ENCODE measurements around the gene ASNSD1. TPM values are rescaled to one million over a fixed set of nuclear protein-coding genes. Genes with fewer than 3 reads are reported as not detected.
"Not testable (repeated sequence)": the region's sequence is repeated elsewhere in the genome, so short reads cannot be mapped to it uniquely, and the experiment has no call there.

ASNSD1 gene
- total and polyA plus RNA-seq, 9 donors = 38.5 to 61.9 (median 44.0) TPM

- intact Hi-C loops (cut with DNase I) = loop anchor here in 1 of 4 donors (5.0 kb wide), 1 partner anchor 33 kb away; no protein-coding TSS in a partner anchor
- WGBS, 3 donors = 78 to 93% (median 92%) methylated on average over 5 of the region's 5 CpGs
- H3K9me3 ChIP-seq = no peaks in the 10 kb centered on the region
- TF ChIP-seq, protein P1, sequence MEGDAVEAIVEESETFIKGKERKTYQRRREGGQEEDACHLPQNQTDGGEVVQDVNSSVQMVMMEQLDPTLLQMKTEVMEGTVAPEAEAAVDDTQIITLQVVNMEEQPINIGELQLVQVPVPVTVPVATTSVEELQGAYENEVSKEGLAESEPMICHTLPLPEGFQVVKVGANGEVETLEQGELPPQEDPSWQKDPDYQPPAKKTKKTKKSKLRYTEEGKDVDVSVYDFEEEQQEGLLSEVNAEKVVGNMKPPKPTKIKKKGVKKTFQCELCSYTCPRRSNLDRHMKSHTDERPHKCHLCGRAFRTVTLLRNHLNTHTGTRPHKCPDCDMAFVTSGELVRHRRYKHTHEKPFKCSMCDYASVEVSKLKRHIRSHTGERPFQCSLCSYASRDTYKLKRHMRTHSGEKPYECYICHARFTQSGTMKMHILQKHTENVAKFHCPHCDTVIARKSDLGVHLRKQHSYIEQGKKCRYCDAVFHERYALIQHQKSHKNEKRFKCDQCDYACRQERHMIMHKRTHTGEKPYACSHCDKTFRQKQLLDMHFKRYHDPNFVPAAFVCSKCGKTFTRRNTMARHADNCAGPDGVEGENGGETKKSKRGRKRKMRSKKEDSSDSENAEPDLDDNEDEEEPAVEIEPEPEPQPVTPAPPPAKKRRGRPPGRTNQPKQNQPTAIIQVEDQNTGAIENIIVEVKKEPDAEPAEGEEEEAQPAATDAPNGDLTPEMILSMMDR (IDR thresholded peaks at IDR 0.05) = no peak
- TF ChIP-seq POLR2A (IDR thresholded peaks at IDR 0.05) (no peak), EP300 (IDR thresholded peaks at IDR 0.05) (no peak)
- H3K27me3 ChIP-seq = no peaks in the 10 kb centered on the region
- no peak overlapping the region for H3K27ac ChIP-seq
- H3K36me3 ChIP-seq = no peaks in the 10 kb centered on the region
- no peaks in the 10 kb centered on the region for H3K4me1 ChIP-seq (ENCODE audit: insufficient read depth)
- DNase-seq = no peak
- H3K4me3 ChIP-seq = no peak overlapping the region
These were observed 48.4 kb downstream of the ASNSD1 start for GRCh38 chr2:189709501-189710221.

GRCh38 chr2:189717593-189717992 is 56.3 kb downstream of the ASNSD1 start:
- DNase-seq; H3K9me3 ChIP-seq; H3K4me3 ChIP-seq; H3K27me3 ChIP-seq; H3K27ac ChIP-seq; H3K36me3 ChIP-seq; intact Hi-C loops (cut with DNase I); H3K4me1 ChIP-seq (ENCODE audit: insufficient read depth): not testable (repeated sequence)
- 84 to 92% (median 91%) methylated on average over 1 of the region's 1 CpG for WGBS, 3 donors

- no peak for DNase-seq
- intact Hi-C loops (cut with DNase I) = no loop called here
- 91 to 93% (median 93%) methylated on average over 4 of the region's 4 CpGs for WGBS, 3 donors
- TF ChIP-seq, protein P1 (IDR thresholded peaks at IDR 0.05) = no peak
- TF ChIP-seq EP300 (IDR thresholded peaks at IDR 0.05) = no peak
- TF ChIP-seq POLR2A (IDR thresholded peaks at IDR 0.05) = no peak
- no peak overlapping the region for H3K4me3 ChIP-seq
- H3K9me3 ChIP-seq = no peaks in the 10 kb centered on the region
- no peaks in the 10 kb centered on the region for H3K36me3 ChIP-seq
- no peaks in the 10 kb centered on the region for H3K4me1 ChIP-seq (ENCODE audit: insufficient read depth)
- H3K27me3 ChIP-seq = no peaks in the 10 kb centered on the region
- no peak overlapping the region for H3K27ac ChIP-seq
These were observed 58.3 kb downstream of the ASNSD1 start for GRCh38 chr2:189719571-189719970.

Other genes starting within 250 kb of the ASNSD1 start
- 10 to 100 TPM; 30.4 to 41.3 (median 34.2) TPM for gene WDR75, start 220.0 kb upstream of the ASNSD1 start, total RNA-seq
- gene WDR75, start 220.0 kb upstream of the ASNSD1 start, polyA plus RNA-seq = 10 to 100 TPM; 22.8 to 34.2 TPM
- gene SLC40A1, start 80.7 kb upstream of the ASNSD1 start, total RNA-seq = 100 to 1,000 TPM; 243 to 515 (median 365) TPM
- gene SLC40A1, start 80.7 kb upstream of the ASNSD1 start, polyA plus RNA-seq = 100 to 1,000 TPM; 288 to 361 TPM
- 10 to 100 TPM in 6 of 7 donors, 1 to 10 TPM in 1; 9.9 to 23.2 (median 17.9) TPM for gene ANKAR, start 13.2 kb downstream of the ASNSD1 start, total RNA-seq
- gene ANKAR, start 13.2 kb downstream of the ASNSD1 start, polyA plus RNA-seq = 1 to 10 TPM; 3.6 to 7.4 TPM
- gene OSGEPL1, start 101.3 kb downstream of the ASNSD1 start, total RNA-seq = 10 to 100 TPM in 1 of 7 donors, 1 to 10 TPM in 6; 4.7 to 10.6 (median 8.5) TPM
- gene OSGEPL1, start 101.3 kb downstream of the ASNSD1 start, polyA plus RNA-seq = 1 to 10 TPM; 6.2 to 9.7 TPM
- gene ORMDL1, start 122.9 kb downstream of the ASNSD1 start, total RNA-seq = 10 to 100 TPM; 34.8 to 55.4 (median 48.7) TPM
- 10 to 100 TPM; 43.6 to 70.7 TPM for gene ORMDL1, start 122.9 kb downstream of the ASNSD1 start, polyA plus RNA-seq
- gene PMS1, start 123.0 kb downstream of the ASNSD1 start, total RNA-seq = 10 to 100 TPM; 17.3 to 37.0 (median 25.9) TPM
- gene PMS1, start 123.0 kb downstream of the ASNSD1 start, polyA plus RNA-seq = 10 to 100 TPM in 1 of 2 donors, 1 to 10 TPM in 1; 9.0 to 12.2 TPM

Measured in ovary (tissue), 9 donors.